ENCODE data around the gene SGCA. TPM values are rescaled to one million over a fixed set of nuclear protein-coding genes. Genes with fewer than 3 reads are reported as not detected.
A peak's percentile ranks its signal among the peaks of the same experiment; 100 is the strongest.

The SGCA gene
- total RNA-seq, 2 donors from 2014 or later = 0.89 to 5.5 TPM

DNA sequence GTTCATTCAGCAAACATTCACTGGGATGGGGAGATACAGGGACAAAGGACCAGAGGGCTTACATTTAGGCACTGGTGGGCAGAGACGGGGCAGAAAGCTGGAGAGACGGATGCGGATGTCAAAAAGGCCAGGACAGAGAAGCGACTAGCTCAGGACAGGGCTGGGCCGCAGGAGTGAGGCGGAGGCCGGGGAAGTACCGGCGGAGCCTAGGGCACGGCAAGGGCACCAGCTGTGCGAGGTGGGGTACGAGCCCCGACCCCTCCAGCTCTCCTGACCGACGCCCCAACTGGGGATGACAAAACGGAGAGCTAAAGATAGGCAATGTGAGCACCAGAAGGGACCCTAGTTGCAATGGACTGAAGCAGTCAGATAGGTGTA lies 3.9 kb upstream of the SGCA start:
- H3K27me3 ChIP-seq = no peaks in the 10 kb centered on the region
- no peak overlapping the region for H3K9ac ChIP-seq (ENCODE audit: low read depth in 2 of 2, low read length in 2 of 2)
- no peaks in the 10 kb centered on the region for H3K9me3 ChIP-seq
- H3K27ac ChIP-seq = no peak overlapping the region
- intact Hi-C loops (cut with DNase I) = no loop called here
- no peaks in the 10 kb centered on the region for H3K36me3 ChIP-seq
- DNase-seq = no peak
- H3K4me3 ChIP-seq = peak overlapping the region; percentile 35
- no peak for TF ChIP-seq CTCF (IDR thresholded peaks at IDR 0.05)
- peaks cover 5% of the 10 kb centered on the region for H3K4me1 ChIP-seq

DNA sequence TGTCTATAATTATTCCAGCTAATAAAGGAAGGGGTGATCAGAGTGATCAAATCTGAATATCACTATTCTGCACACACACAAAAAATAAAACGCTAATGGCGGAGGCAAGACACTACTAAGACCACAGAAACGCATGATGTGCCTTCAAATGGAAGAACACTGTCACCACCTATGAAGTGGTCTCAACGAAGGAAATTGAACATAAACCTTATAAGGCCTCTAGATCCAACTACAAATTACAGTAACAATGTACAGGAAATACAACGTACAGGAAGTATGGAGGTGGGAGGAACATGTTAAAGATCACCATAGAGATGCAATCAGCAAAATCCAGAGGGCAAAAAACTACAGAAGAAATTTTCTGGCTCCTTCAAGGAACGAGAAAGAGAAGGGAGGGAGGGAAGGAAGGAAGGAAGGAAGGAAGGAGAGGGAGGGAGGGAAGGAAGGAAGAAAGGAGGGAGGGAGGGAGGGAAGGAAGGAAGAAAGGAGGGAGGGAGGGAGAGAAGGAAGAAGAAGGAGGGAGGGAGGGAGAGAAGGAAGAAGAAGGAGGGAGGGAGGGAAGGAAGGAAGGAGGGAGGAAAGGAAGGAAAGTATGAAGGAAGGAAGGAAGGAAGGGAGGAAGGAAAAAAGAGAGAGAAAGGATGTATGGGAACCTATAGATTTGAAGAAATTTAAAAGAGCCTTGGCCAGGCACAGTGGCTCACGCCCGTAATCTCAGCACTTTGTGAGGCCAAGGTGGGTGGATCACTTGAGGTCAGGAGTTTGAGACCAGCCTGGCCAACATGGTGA lies 3.1 kb upstream of the SGCA start:
- intact Hi-C loops (cut with DNase I) = no loop called here

GRCh38 chr17:50163843-50164696 lies 1.7 kb upstream of the SGCA start:
- intact Hi-C loops (cut with DNase I) = no loop called here
- H3K36me3 ChIP-seq = no peaks in the 10 kb centered on the region
- H3K4me1 ChIP-seq = peaks cover 5% of the 10 kb centered on the region
- TF ChIP-seq CTCF (IDR thresholded peaks at IDR 0.05) = no peak
- H3K27me3 ChIP-seq = no peaks in the 10 kb centered on the region
- H3K9me3 ChIP-seq = no peaks in the 10 kb centered on the region
- H3K4me3 ChIP-seq = no peak overlapping the region
- H3K9ac ChIP-seq (ENCODE audit: low read depth in 2 of 2, low read length in 2 of 2) = peak overlapping the region in 1 of 2 donors; percentile 7
- no peak for DNase-seq
- no peak overlapping the region for H3K27ac ChIP-seq

More for the DNA sequence above, 3.1 kb upstream of the SGCA start:
- Histone ChIP-seq H3K27me3 (no peaks in the 10 kb centered on the region), H3K9me3 (no peaks in the 10 kb centered on the region), H3K4me1 (peaks cover 5% of the 10 kb centered on the region), H3K9ac (ENCODE audit: low read depth in 2 of 2, low read length in 2 of 2) (no peak overlapping the region), H3K27ac (no peak overlapping the region), H3K4me3 (no peak overlapping the region), H3K36me3 (no peaks in the 10 kb centered on the region)
- no peak for DNase-seq
- no peak for TF ChIP-seq CTCF (IDR thresholded peaks at IDR 0.05)

GRCh38 chr17:50164697-50164988 lies 1.2 kb upstream of the SGCA start:
- no peaks in the 10 kb centered on the region for H3K9me3 ChIP-seq
- DNase-seq = no peak
- no peaks in the 10 kb centered on the region for H3K27me3 ChIP-seq
- H3K4me3 ChIP-seq = no peak overlapping the region
- no peaks in the 10 kb centered on the region for H3K36me3 ChIP-seq
- no peak for TF ChIP-seq CTCF (IDR thresholded peaks at IDR 0.05)
- H3K4me1 ChIP-seq = peaks cover 5% of the 10 kb centered on the region
- intact Hi-C loops (cut with DNase I) = no loop called here
- H3K27ac ChIP-seq = no peak overlapping the region
- no peak overlapping the region for H3K9ac ChIP-seq (ENCODE audit: low read depth in 2 of 2, low read length in 2 of 2)

- no peaks in the 10 kb centered on the region for H3K9me3 ChIP-seq
- H3K27ac ChIP-seq = no peak overlapping the region
- no peak overlapping the region for H3K9ac ChIP-seq (ENCODE audit: low read depth in 2 of 2, low read length in 2 of 2)
- DNase-seq = no peak
- no peaks in the 10 kb centered on the region for H3K36me3 ChIP-seq
- no peaks in the 10 kb centered on the region for H3K27me3 ChIP-seq
- intact Hi-C loops (cut with DNase I) = no loop called here
- H3K4me1 ChIP-seq = peaks cover 5% of the 10 kb centered on the region
- H3K4me3 ChIP-seq = no peak overlapping the region
- TF ChIP-seq CTCF (IDR thresholded peaks at IDR 0.05) = no peak
Measured at GRCh38 chr17:50165066-50165465, 739 bp upstream of the SGCA start.

Measured in colonic mucosa (tissue), 4 donors.